H9 (cell line): ENCODE results near the gene CD207. TPM values are rescaled to one million over a fixed set of nuclear protein-coding genes. Genes with fewer than 3 reads are reported as not detected.

Experiments
- DNase-seq: peaks from one replicate; pipeline ENCODE4 v3.0.0-alpha.2; 2017
- H2AFZ ChIP-seq: one replicate; pipeline ENCODE4 v1.6.1; 2013; ENCODE audit warnings: mild to moderate bottlenecking, low read length, control low read depth, moderate library complexity
- H2AK5ac ChIP-seq: 2 replicates; pipeline ENCODE4 v1.6.1; 2013; ENCODE audit warnings: low read length, control low read depth, mixed read lengths; ENCODE audit not compliant: insufficient read length
- H2BK120ac ChIP-seq: one replicate; pipeline ENCODE4 v1.6.1; 2013; ENCODE audit warnings: low read depth, mild to moderate bottlenecking, low read length, control low read depth, inconsistent platforms; ENCODE audit not compliant: poor library complexity, severe bottlenecking
- H2BK12ac ChIP-seq: 2 replicates; pipeline ENCODE4 v1.6.1; 2013; ENCODE audit warnings: low read length, control low read depth, mixed read lengths, low read depth; ENCODE audit not compliant: insufficient read length
- H2BK15ac ChIP-seq: 2 replicates; pipeline ENCODE4 v1.6.1; 2013; ENCODE audit warnings: low read depth, low read length, control low read depth
- H2BK20ac ChIP-seq: one replicate; pipeline ENCODE4 v1.6.1; 2013; ENCODE audit warnings: low read depth, mild to moderate bottlenecking, low read length, control low read depth, inconsistent platforms; ENCODE audit not compliant: poor library complexity, severe bottlenecking
- H2BK5ac ChIP-seq: 2 replicates; pipeline ENCODE4 v1.6.1; 2013; ENCODE audit warnings: low read length, control low read depth, mixed read lengths; ENCODE audit not compliant: insufficient read length
- H3K14ac ChIP-seq: 2 replicates; pipeline ENCODE4 v1.6.1; 2013; ENCODE audit warnings: low read length, control low read depth; ENCODE audit not compliant: insufficient read depth
- H3K18ac ChIP-seq: 2 replicates; pipeline ENCODE4 v1.6.1; 2013; ENCODE audit warnings: low read depth, mild to moderate bottlenecking, mixed read lengths, low read length, control low read depth; ENCODE audit not compliant: insufficient read length
- H3K23ac ChIP-seq: 2 replicates; pipeline ENCODE4 v1.6.1; 2013; ENCODE audit warnings: low read length, control low read depth, mixed read lengths, low read depth; ENCODE audit not compliant: insufficient read length
- H3K23me2 ChIP-seq: 2 replicates; pipeline ENCODE4 v1.6.1; 2013; ENCODE audit warnings: low read depth, mild to moderate bottlenecking, mixed read lengths, low read length, control low read depth; ENCODE audit not compliant: insufficient read length, poor library complexity, severe bottlenecking
- H3K27ac ChIP-seq: 2 replicates; pipeline ENCODE4 v1.5.1; 2013; ENCODE audit warnings: low read length, control low read depth, mixed read lengths, low read depth; ENCODE audit not compliant: insufficient read length
- H3K27me3 ChIP-seq: 2 replicates; pipeline ENCODE4 v1.6.1; 2013; ENCODE audit warnings: low read length, control low read depth, inconsistent platforms; ENCODE audit not compliant: insufficient read depth
- H3K4ac ChIP-seq: 2 replicates; pipeline ENCODE4 v1.6.1; 2013; ENCODE audit warnings: low read depth, mild to moderate bottlenecking, control low read depth, inconsistent platforms, low read length, moderate library complexity
- H3K4me1 ChIP-seq: 2 replicates; pipeline ENCODE4 v1.6.1; 2013; ENCODE audit warnings: low read length, control low read depth, inconsistent platforms; ENCODE audit not compliant: insufficient read depth
- H3K4me2 ChIP-seq: 2 replicates; pipeline ENCODE4 v1.6.1; 2013; ENCODE audit warnings: low read length, control low read depth, mixed read lengths; ENCODE audit not compliant: insufficient read length, insufficient read depth
- H3K56ac ChIP-seq: 2 replicates; pipeline ENCODE4 v1.6.1; 2013; ENCODE audit warnings: low read depth, mild to moderate bottlenecking, mixed read lengths, low read length, control low read depth; ENCODE audit not compliant: insufficient read length
- H3K79me1 ChIP-seq: 2 replicates; pipeline ENCODE4 v1.6.1; 2013; ENCODE audit warnings: low read depth, mild to moderate bottlenecking, moderate library complexity, low read length, control low read depth, inconsistent platforms; ENCODE audit not compliant: insufficient read depth, poor library complexity, severe bottlenecking
- H3K79me2 ChIP-seq: 2 replicates; pipeline ENCODE4 v1.6.1; 2013; ENCODE audit warnings: low read length, control low read depth, inconsistent platforms; ENCODE audit not compliant: insufficient read depth
- H3K9ac ChIP-seq: 2 replicates; pipeline ENCODE4 v1.6.1; 2013; ENCODE audit warnings: low read length, control low read depth, mixed read lengths; ENCODE audit not compliant: insufficient read length; ENCODE audit errors: extremely low read depth
- H3K9me3 ChIP-seq: one replicate; pipeline ENCODE4 v1.6.1; 2013; ENCODE audit warnings: low read depth, low read length, inconsistent platforms; ENCODE audit not compliant: control insufficient read depth
- H3T11ph ChIP-seq: one replicate; pipeline ENCODE4 v1.6.1; 2013; ENCODE audit warnings: mild to moderate bottlenecking, low read length, control low read depth, inconsistent platforms
- H4K20me1 ChIP-seq: one replicate; pipeline ENCODE4 v1.6.1; 2013; ENCODE audit not compliant: control insufficient read depth, insufficient read length, insufficient read depth
- H4K5ac ChIP-seq: 2 replicates; pipeline ENCODE4 v1.6.1; 2013; ENCODE audit warnings: low read depth, mild to moderate bottlenecking, mixed read lengths, low read length, control low read depth; ENCODE audit not compliant: insufficient read length
- H4K8ac ChIP-seq: replicated peaks from 2 replicates; pipeline ENCODE4 v1.6.1; 2013; ENCODE audit warnings: low read length, control low read depth, mixed read lengths, low read depth; ENCODE audit not compliant: insufficient read length
- H4K91ac ChIP-seq: 2 replicates; pipeline ENCODE4 v1.6.1; 2013; ENCODE audit warnings: low read depth, mild to moderate bottlenecking, moderate library complexity, mixed read lengths, low read length, control low read depth; ENCODE audit not compliant: insufficient read length
- H3K27ac Mint-ChIP-seq, 3 experiments: 2 replicates in 2 of 3; 3 replicates in 1 of 3; pipeline ENCODE4 v1.8.0; 2020 to 2021; ENCODE audit warnings: mixed read lengths in 3 of 3, mild to moderate bottlenecking in 1 of 3, moderate library complexity in 1 of 3
- H3K27me3 Mint-ChIP-seq: 2 replicates; pipeline ENCODE4 v1.8.0; 2021; ENCODE audit warnings: low read depth, mild to moderate bottlenecking, moderate library complexity, mixed read lengths
- H3K36me3 Mint-ChIP-seq, 3 experiments: 2 replicates in 2 of 3; 3 replicates in 1 of 3; pipeline ENCODE4 v1.8.0; 2020 to 2021; ENCODE audit warnings: low read depth in 3 of 3, mixed read lengths in 3 of 3; ENCODE audit not compliant: insufficient read depth in 1 of 3
- H3K4me1 Mint-ChIP-seq, 2 experiments: 2 replicates each; pipeline ENCODE4 v1.8.0; 2020; ENCODE audit warnings: mixed read lengths in 2 of 2
- H3K4me3 Mint-ChIP-seq, 2 experiments: 2 replicates in 1 of 2; 3 replicates in 1 of 2; pipeline ENCODE4 v1.8.0; 2020 to 2021; ENCODE audit warnings: mild to moderate bottlenecking in 2 of 2, mixed read lengths in 2 of 2, moderate library complexity in 1 of 2
- H3K9me3 Mint-ChIP-seq, 2 experiments: 2 replicates in 1 of 2; 3 replicates in 1 of 2; pipeline ENCODE4 v1.8.0; 2020; ENCODE audit warnings: mild to moderate bottlenecking in 2 of 2, mixed read lengths in 2 of 2, moderate library complexity in 1 of 2
- CTCF ChIP-seq: fragments of 200-600 bp; sonication (generic); conservative IDR thresholded peaks from 3 replicates; pipeline ENCODE4 v1.8.0; 2021; ENCODE audit warnings: antibody characterized with exemption, mild to moderate bottlenecking
- WGBS: extraction: QIAGEN DNeasy Blood & Tissue Kit; methylation state at CpG from one replicate; pipeline ENCODE4 v1.1.7; 2013; ENCODE audit warnings: missing lambda C conversion rate, low lambda C conversion rate, mixed read lengths; ENCODE audit not compliant: insufficient read length; ENCODE audit errors: extremely low coverage; 5-methylcytosine and 5-hydroxymethylcytosine counted together
- total RNA-seq: library from RNA; stranded (reverse); gene quantifications from 2 replicates; pipeline ENCODE4 v1.2.1, GENCODE V29; 2021

The CD207 gene
- total RNA-seq, 1 experiment from 2014 or later = not detected

- peaks cover 36% of the 10 kb centered on the region for H3K27me3 Mint-ChIP-seq
- H3K4me3 Mint-ChIP-seq = no peak overlapping the region
Observed at GRCh38 chr2:70837980-70838925, 2.6 kb upstream of the CD207 start.

More at GRCh38 chr2:70837980-70838925, 2.6 kb upstream of the CD207 start:
- WGBS = no CpG with 5 or more reads among the region's 10 CpGs
- Histone ChIP-seq H3K4me1 (no peaks in the 10 kb centered on the region), H3K27ac (no peak overlapping the region), H3K4me2 (no peak overlapping the region), H3K79me1 (no peaks in the 10 kb centered on the region), H3K23me2 (no peaks in the 10 kb centered on the region), H3K9ac (no peak overlapping the region), H3K4ac (no peak overlapping the region), H4K8ac (no peak overlapping the region), H3T11ph (no peak overlapping the region), H3K79me2 (no peaks in the 10 kb centered on the region), H2BK15ac (no peak overlapping the region), H4K5ac (no peak overlapping the region), H3K23ac (no peak overlapping the region), H3K18ac (no peak overlapping the region), H4K91ac (no peak overlapping the region), H2BK120ac (no peak overlapping the region), H2BK5ac (no peak overlapping the region), H3K9me3 (no peaks in the 10 kb centered on the region), H4K20me1 (no peaks in the 10 kb centered on the region), H2AK5ac (no peak overlapping the region), H2BK12ac (no peak overlapping the region), H3K27me3 (no peaks in the 10 kb centered on the region), H3K14ac (no peak overlapping the region), H2AFZ (no peak overlapping the region), H2BK20ac (no peak overlapping the region), H3K56ac (no peak overlapping the region)
- no peak for DNase-seq
- H3K27ac Mint-ChIP-seq = no peak overlapping the region
- peaks cover 2 to 11% of the 10 kb centered on the region in 2 experiments; a peak in 3 of 4 replicates for H3K4me1 Mint-ChIP-seq
- H3K9me3 Mint-ChIP-seq = peaks cover 5 to 9% of the 10 kb centered on the region in 2 experiments; a peak in 4 of 5 replicates
- no peak for TF ChIP-seq CTCF
- H3K36me3 Mint-ChIP-seq = peaks cover 0 to 4% (median 0%) of the 10 kb centered on the region in 3 experiments; a peak in 2 of 7 replicates
